T-helper 9 cell (primary cell): Measurements from ENCODE around the gene KLK10.

Source experiments
- DNase-seq: peaks from one replicate; pipeline ENCODE4 v3.0.0-alpha.2; 2020

The KLK10 gene

GRCh38 chr19:50963381-50963780 lies 56.1 kb downstream of the KLK10 start:
- DNase-seq: no peak
